Astrocyte (in vitro differentiated cells and primary cell): ENCODE data around the gene IMPDH2. TPM values are rescaled to one million over a fixed set of nuclear protein-coding genes. Genes with fewer than 3 reads are reported as not detected.

Source experiments
- DNase-seq: peaks from one replicate; pipeline ENCODE4 v3.0.0-alpha.2; 2010; ENCODE audit warnings: low read depth
- FAIRE-seq: peaks from 2 replicates; lab custom pipeline; 2011; peaks lifted over from hg19 to GRCh38; lab: Jason Lieb, UNC
- H2AFZ ChIP-seq: 2 replicates; pipeline ENCODE4 v1.6.0; 2012; ENCODE audit warnings: low read depth, low read length, inconsistent platforms
- H3K27ac ChIP-seq: 2 replicates; pipeline ENCODE4 v1.5.1; 2011; ENCODE audit warnings: low read depth, low read length, inconsistent platforms
- H3K27me3 ChIP-seq: 2 replicates; pipeline ENCODE4 v1.6.0; 2011; ENCODE audit warnings: low read length, inconsistent platforms; ENCODE audit not compliant: insufficient read depth
- H3K36me3 ChIP-seq: 2 replicates; pipeline ENCODE4 v1.5.1; 2011; ENCODE audit warnings: low read length, inconsistent platforms; ENCODE audit not compliant: insufficient read depth
- H3K4me1 ChIP-seq: 2 replicates; pipeline ENCODE4 v1.5.1; 2011; ENCODE audit warnings: low read length, inconsistent platforms; ENCODE audit not compliant: insufficient read depth
- H3K4me2 ChIP-seq: 2 replicates; pipeline ENCODE4 v1.6.0; 2012; ENCODE audit warnings: low read length, inconsistent platforms
- H3K4me3 ChIP-seq: 2 replicates; pipeline ENCODE4 v1.5.1; 2011; ENCODE audit warnings: low read depth, mild to moderate bottlenecking, low read length, inconsistent platforms; ENCODE audit not compliant: insufficient read depth
- H3K79me2 ChIP-seq: 2 replicates; pipeline ENCODE4 v1.6.0; 2012; ENCODE audit warnings: mild to moderate bottlenecking, low read length, inconsistent platforms; ENCODE audit not compliant: insufficient read depth
- H3K9ac ChIP-seq: 2 replicates; pipeline ENCODE4 v1.6.0; 2012; ENCODE audit warnings: mild to moderate bottlenecking, low read length, inconsistent platforms
- H3K9me3 ChIP-seq: 2 replicates; pipeline ENCODE4 v1.5.1; 2012; ENCODE audit warnings: low read depth, mild to moderate bottlenecking, low read length, inconsistent platforms; ENCODE audit not compliant: insufficient read depth
- H4K20me1 ChIP-seq: 2 replicates; pipeline ENCODE4 v1.6.0; 2012; ENCODE audit warnings: low read length, inconsistent platforms; ENCODE audit not compliant: insufficient read depth
- H3K27ac Mint-ChIP-seq: one replicate; pipeline ENCODE4 v1.8.0; 2021; ENCODE audit warnings: mild to moderate bottlenecking, mixed read lengths; ENCODE audit not compliant: unreplicated experiment
- H3K27me3 Mint-ChIP-seq: one replicate; pipeline ENCODE4 v1.8.0; 2021; ENCODE audit warnings: low read depth, mixed read lengths; ENCODE audit not compliant: unreplicated experiment
- H3K36me3 Mint-ChIP-seq: one replicate; pipeline ENCODE4 v1.8.0; 2021; ENCODE audit warnings: low read depth, mixed read lengths; ENCODE audit not compliant: unreplicated experiment
- H3K4me1 Mint-ChIP-seq: one replicate; pipeline ENCODE4 v1.8.0; 2021; ENCODE audit warnings: low read depth, mixed read lengths; ENCODE audit not compliant: unreplicated experiment
- H3K4me3 Mint-ChIP-seq: one replicate; pipeline ENCODE4 v1.8.0; 2021; ENCODE audit warnings: mild to moderate bottlenecking, moderate library complexity, mixed read lengths; ENCODE audit not compliant: unreplicated experiment
- H3K9me3 Mint-ChIP-seq: one replicate; pipeline ENCODE4 v1.8.0; 2021; ENCODE audit warnings: mild to moderate bottlenecking, mixed read lengths; ENCODE audit not compliant: unreplicated experiment
- EZH2 ChIP-seq: IDR thresholded peaks from 2 replicates; pipeline ENCODE4 v1.6.1; 2012; ENCODE audit warnings: mild to moderate bottlenecking, low read length, inconsistent platforms; ENCODE audit not compliant: insufficient read depth
- total RNA-seq: library from RNA; stranded (reverse); gene quantifications from 2 replicates; pipeline ENCODE4 v1.2.1, GENCODE V29; 2021
- TF ChIP-seq, protein P1 (sequence below): IDR thresholded peaks from 2 replicates; pipeline ENCODE4 v1.5.1; 2011; ENCODE audit warnings: low read depth, mild to moderate bottlenecking, inconsistent platforms, low read length, moderate library complexity; ENCODE audit not compliant: insufficient read depth

IMPDH2 gene
- total RNA-seq, 1 donor from 2014 or later: 119 TPM

DNA sequence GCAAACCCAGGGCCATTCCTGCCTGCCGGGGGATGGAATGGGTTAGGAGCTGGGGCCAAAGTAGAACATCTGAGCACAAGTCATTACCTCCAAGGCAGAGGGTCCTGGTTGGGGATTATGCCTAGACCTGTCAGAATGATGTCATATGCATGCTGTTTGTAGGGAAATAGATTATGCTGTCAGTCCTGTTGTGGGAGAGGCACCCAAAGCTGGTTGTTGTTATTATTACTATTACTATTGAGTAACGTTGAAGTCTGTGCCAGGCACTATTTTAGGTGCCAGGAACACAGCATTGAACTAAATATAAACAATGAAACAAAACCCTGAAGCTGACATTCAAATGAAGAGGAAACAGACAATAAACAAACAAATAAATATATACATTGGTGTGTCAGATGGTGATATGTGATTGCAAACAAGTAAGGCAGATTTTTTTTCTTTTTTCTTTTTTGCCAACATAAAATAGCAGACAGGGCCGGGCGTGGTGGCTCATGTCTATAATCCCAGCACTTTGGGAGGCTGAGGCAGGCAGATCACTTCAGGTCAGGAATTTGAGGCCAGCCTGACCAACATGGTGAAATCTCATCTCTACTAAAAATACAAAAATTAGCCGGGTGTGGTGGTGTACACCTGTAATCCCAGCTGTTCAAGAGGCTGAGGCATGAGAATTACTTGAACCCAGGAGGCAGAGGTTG lies 37.2 kb downstream of the IMPDH2 start:
- TF ChIP-seq, protein P1, sequence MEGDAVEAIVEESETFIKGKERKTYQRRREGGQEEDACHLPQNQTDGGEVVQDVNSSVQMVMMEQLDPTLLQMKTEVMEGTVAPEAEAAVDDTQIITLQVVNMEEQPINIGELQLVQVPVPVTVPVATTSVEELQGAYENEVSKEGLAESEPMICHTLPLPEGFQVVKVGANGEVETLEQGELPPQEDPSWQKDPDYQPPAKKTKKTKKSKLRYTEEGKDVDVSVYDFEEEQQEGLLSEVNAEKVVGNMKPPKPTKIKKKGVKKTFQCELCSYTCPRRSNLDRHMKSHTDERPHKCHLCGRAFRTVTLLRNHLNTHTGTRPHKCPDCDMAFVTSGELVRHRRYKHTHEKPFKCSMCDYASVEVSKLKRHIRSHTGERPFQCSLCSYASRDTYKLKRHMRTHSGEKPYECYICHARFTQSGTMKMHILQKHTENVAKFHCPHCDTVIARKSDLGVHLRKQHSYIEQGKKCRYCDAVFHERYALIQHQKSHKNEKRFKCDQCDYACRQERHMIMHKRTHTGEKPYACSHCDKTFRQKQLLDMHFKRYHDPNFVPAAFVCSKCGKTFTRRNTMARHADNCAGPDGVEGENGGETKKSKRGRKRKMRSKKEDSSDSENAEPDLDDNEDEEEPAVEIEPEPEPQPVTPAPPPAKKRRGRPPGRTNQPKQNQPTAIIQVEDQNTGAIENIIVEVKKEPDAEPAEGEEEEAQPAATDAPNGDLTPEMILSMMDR: no peak
- TF ChIP-seq EZH2: no peak
- Histone ChIP-seq H3K9ac (no peak overlapping the region), H3K4me3 (no peak overlapping the region), H3K27ac (no peak overlapping the region), H3K9me3 (no peaks in the 10 kb centered on the region), H3K79me2 (peaks cover 32% of the 10 kb centered on the region), H3K4me1 (peaks cover 23% of the 10 kb centered on the region), H3K36me3 (peaks cover 2% of the 10 kb centered on the region), H2AFZ (no peak overlapping the region), H3K27me3 (no peaks in the 10 kb centered on the region), H3K4me2 (peak overlapping the region; percentile 84), H4K20me1 (peaks cover 14% of the 10 kb centered on the region)
- no peaks in the 10 kb centered on the region for H3K9me3 Mint-ChIP-seq
- peaks cover 20% of the 10 kb centered on the region for H3K4me1 Mint-ChIP-seq
- FAIRE-seq: no peak
- H3K36me3 Mint-ChIP-seq: peaks cover 4% of the 10 kb centered on the region
- peak overlapping the region; percentile 77 for H3K4me3 Mint-ChIP-seq
- DNase-seq: no peak
- H3K27me3 Mint-ChIP-seq: no peaks in the 10 kb centered on the region
- peak overlapping the region; percentile 34 for H3K27ac Mint-ChIP-seq

DNA sequence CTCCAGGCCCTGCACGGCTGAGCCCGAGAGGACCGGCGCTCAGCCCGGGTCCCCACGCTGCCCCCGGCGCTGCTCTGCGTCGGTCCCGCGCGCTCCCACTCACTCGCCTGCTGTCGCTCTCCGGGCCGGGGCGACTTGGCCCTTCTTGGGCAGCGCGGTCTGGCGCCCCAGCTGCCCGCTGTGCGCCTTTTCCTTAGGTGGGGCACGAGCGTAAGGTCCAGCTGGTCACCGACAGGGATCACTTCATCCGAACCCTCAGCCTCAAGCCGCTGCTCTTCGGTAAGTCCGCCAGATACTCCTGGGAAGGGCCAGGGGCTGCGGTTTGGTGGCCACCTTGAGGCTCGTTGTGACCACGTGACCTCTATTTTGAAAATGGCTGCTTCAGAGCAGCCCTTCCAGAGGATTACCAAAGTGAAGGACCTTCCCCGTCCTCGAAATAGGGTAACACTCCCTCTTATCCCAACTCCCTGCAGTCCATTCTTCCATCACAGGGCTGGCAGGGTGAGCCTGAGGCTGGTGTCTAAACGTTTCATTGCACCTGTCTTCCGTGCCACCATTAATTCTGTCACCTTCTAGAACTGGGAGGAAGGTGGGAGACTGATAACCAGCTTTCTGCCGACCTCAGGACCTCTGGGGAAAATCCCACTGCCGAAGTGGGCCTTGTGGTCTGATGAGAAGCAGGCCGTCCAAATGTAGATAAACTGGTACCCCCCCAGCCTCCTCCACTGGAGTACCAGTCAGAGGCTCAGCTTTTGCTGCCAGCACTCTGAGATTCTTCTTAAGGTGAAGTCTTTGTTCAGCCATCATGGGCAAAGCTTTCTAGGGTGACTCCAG lies 38.3 kb downstream of the IMPDH2 start:
- H3K79me2 ChIP-seq: peaks cover 32% of the 10 kb centered on the region
- no peaks in the 10 kb centered on the region for H3K9me3 ChIP-seq
- peaks cover 20% of the 10 kb centered on the region for H3K4me1 Mint-ChIP-seq
- FAIRE-seq (no peak), DNase-seq (no peak)
- peak overlapping the region; percentile 41 for H3K27ac Mint-ChIP-seq
- H3K9me3 Mint-ChIP-seq: no peaks in the 10 kb centered on the region
- no peaks in the 10 kb centered on the region for H3K27me3 Mint-ChIP-seq
- H3K27ac ChIP-seq: peak overlapping the region; percentile 88
- H3K27me3 ChIP-seq: no peaks in the 10 kb centered on the region
- H3K36me3 Mint-ChIP-seq: peaks cover 4% of the 10 kb centered on the region
- TF ChIP-seq, protein P1: no peak
- no peak for TF ChIP-seq EZH2
- peak overlapping the region; percentile 84 for H3K4me2 ChIP-seq
- peak overlapping the region; percentile 89 for H3K4me3 Mint-ChIP-seq
- H2AFZ ChIP-seq: peak overlapping the region; percentile 69
- H3K4me1 ChIP-seq: peaks cover 23% of the 10 kb centered on the region
- peak overlapping the region; percentile 78 for H3K9ac ChIP-seq
- H4K20me1 ChIP-seq: peaks cover 12% of the 10 kb centered on the region
- H3K4me3 ChIP-seq: peak overlapping the region; percentile 69
- H3K36me3 ChIP-seq: peaks cover 5% of the 10 kb centered on the region
